Heart right ventricle (tissue), 16 donors: ENCODE measurements around the gene ADCK2. TPM values are rescaled to one million over a fixed set of nuclear protein-coding genes. Genes with fewer than 3 reads are reported as not detected.

ENCODE experiments used
- ATAC-seq, 8 donors: fragments of 200-7000 bp; cut with Tn5 transposase; one replicate each; pipeline ENCODE4 v1.9.1; 2020; ENCODE audit warnings: mild to moderate bottlenecking in 8 of 8, moderate library complexity in 8 of 8, moderate number of reproducible peaks in 1 of 8
- DNase-seq, 2 donors: peaks; one replicate each; pipeline ENCODE4 v3.0.0-alpha.2; 2020
- H3K27ac ChIP-seq, 10 donors: fragments of 200-600 bp; sonication (generic) in 2 of 10; one replicate each; pipeline versions ENCODE4 v1.5.0 to v1.8.0; 2020 to 2022; ENCODE audit warnings: mild to moderate bottlenecking in 3 of 10
- H3K27me3 ChIP-seq, 7 donors: fragments of 200-600 bp; one replicate each; pipeline ENCODE4 v1.8.0; 2021 to 2022; ENCODE audit warnings: mild to moderate bottlenecking in 2 of 7
- H3K36me3 ChIP-seq, 9 donors: fragments of 200-600 bp; sonication (generic) in 1 of 9; one replicate each; pipeline versions ENCODE4 v1.5.0 to v1.8.0; 2020 to 2022; ENCODE audit warnings: mild to moderate bottlenecking in 2 of 9
- H3K4me1 ChIP-seq, 9 donors: fragments of 200-600 bp; sonication (generic) in 1 of 9; one replicate each; pipeline versions ENCODE4 v1.5.0 to v1.8.0; 2020 to 2022; ENCODE audit warnings: mild to moderate bottlenecking in 4 of 9
- H3K4me3 ChIP-seq, 10 donors: fragments of 200-600 bp; sonication (generic) in 2 of 10; one replicate each; pipeline versions ENCODE4 v1.5.0 to v1.8.0; 2020 to 2022; ENCODE audit warnings: mild to moderate bottlenecking in 7 of 10, moderate library complexity in 2 of 10
- H3K9me3 ChIP-seq, 11 donors: fragments of 200-600 bp in 10 of 11; sonication (generic) in 2 of 11; one replicate each; pipeline versions ENCODE4 v1.5.0 to v1.8.0; 2013 to 2022; ENCODE audit warnings: mild to moderate bottlenecking in 2 of 11, control low read depth in 1 of 11, moderate library complexity in 1 of 11
- WGBS, 2 donors: extraction: QIAGEN DNeasy Blood & Tissue Kit; methylation state at CpG; one replicate each; pipeline ENCODE4 v1.1.7; 2013; ENCODE audit warnings: inconsistent platforms in 1 of 2; 5-methylcytosine and 5-hydroxymethylcytosine counted together
- intact Hi-C, 10 donors: fragments of 100-400 bp; cut with DNase I; formaldehyde crosslinking; loops; one replicate each; pipeline versions ENCODE4 v1.11.1 to v1.14.2; 2022
- polyA plus RNA-seq, 2 donors: library from polyadenylated mRNA; stranded (reverse); fragments of 200-250 nt; gene quantifications; one replicate each; pipeline ENCODE4 v1.2.3, GENCODE V29; 2013
- total RNA-seq, 10 donors: library from RNA; stranded (reverse); fragmentation: NEBNext Ultra II Directional in 3 of 10; extraction: Animal tissue kit (Norgen Biotek cat#: 25700) in 3 of 10; gene quantifications; one replicate each; pipeline versions ENCODE4 v1.2.1 to v1.2.4, GENCODE V29; 2021 to 2023
- TF ChIP-seq, protein P1 (sequence below), 9 donors: fragments of 200-600 bp; sonication (generic) in 2 of 9; IDR thresholded peaks; one replicate each; pipeline versions ENCODE4 v1.5.0 to v1.8.0; 2021 to 2022; ENCODE audit warnings: antibody characterized with exemption in 9 of 9, mild to moderate bottlenecking in 5 of 9, moderate library complexity in 1 of 9
- donor health status: Arrhythmogenic right ventricular cardiomyopathy.
- donor health status: ischemic (EF 13 %, LVEDD 7.1; RV severe dilation, severe dysfunction).
- donor health status: healthy with polysubstance abuse.
- donor health status: DM: no; HTN: yes; CAD: no.
- donor health status: DM: no; HTN: no; CAD: no.
- donor health status: ischemic (EF 25% LVEDD 6.9; RV normal size, moderate dysfunction).
- donor health status: ischemic (EF 25% LVEDD 5.7; RV mildly dilated, moderate dysfunction).
- donor health status: healthy.
- donor health status: DM: yes; HTN: yes; CAD: no.
- donor health status: Ischemic cardiomyopathy.
- donor health status: ischemic (EF 35%, LVEDD 5.7; RV mildly dilated, moderate dysfunction).
- donor health status: nonischemic (EF 11% LVEDD 7.7; RV severe dilation, severe dysfunction).
- donor health status: DM: yes; HTN: yes; CAD: no.
- donor health status: PGD.
- donor health status: ischemic (EF 29% LVEDD 5.4; RV normal size, mild dysfunction).
- donor health status: nonischemic (EF 23%, LVEDD 6.1; RV moderate dilation, normal function).

Gene ADCK2
- total and polyA plus RNA-seq, 12 donors: 5.6 to 11.4 (median 8.2) TPM

GRCh38 chr7:140726281-140726680, 53.5 kb downstream of the ADCK2 start:
- DNase-seq: no peak
- ATAC-seq: no peak
- H3K9me3 ChIP-seq: no peaks in the 10 kb centered on the region
- no peaks in the 10 kb centered on the region for H3K27me3 ChIP-seq
- H3K36me3 ChIP-seq: peaks cover 0 to 68% (median 0%) of the 10 kb centered on the region in 9 donors
- intact Hi-C loops: no loop called here
- WGBS, 2 donors: 79 to 83% methylated on average over 2 of the region's 2 CpGs
- no peaks in the 10 kb centered on the region for H3K4me1 ChIP-seq
- TF ChIP-seq, protein P1, sequence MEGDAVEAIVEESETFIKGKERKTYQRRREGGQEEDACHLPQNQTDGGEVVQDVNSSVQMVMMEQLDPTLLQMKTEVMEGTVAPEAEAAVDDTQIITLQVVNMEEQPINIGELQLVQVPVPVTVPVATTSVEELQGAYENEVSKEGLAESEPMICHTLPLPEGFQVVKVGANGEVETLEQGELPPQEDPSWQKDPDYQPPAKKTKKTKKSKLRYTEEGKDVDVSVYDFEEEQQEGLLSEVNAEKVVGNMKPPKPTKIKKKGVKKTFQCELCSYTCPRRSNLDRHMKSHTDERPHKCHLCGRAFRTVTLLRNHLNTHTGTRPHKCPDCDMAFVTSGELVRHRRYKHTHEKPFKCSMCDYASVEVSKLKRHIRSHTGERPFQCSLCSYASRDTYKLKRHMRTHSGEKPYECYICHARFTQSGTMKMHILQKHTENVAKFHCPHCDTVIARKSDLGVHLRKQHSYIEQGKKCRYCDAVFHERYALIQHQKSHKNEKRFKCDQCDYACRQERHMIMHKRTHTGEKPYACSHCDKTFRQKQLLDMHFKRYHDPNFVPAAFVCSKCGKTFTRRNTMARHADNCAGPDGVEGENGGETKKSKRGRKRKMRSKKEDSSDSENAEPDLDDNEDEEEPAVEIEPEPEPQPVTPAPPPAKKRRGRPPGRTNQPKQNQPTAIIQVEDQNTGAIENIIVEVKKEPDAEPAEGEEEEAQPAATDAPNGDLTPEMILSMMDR (IDR thresholded peaks at IDR 0.05): peak in 5 of 9 donors; percentile 17 to 37 (median 25)
- no peak overlapping the region for H3K27ac ChIP-seq
- H3K4me3 ChIP-seq: no peak overlapping the region

GRCh38 chr7:140732416-140732815, 59.7 kb downstream of the ADCK2 start:
- Histone ChIP-seq H3K36me3 (peaks cover 0 to 74% (median 4%) of the 10 kb centered on the region in 9 donors), H3K4me1 (no peaks in the 10 kb centered on the region), H3K27ac (no peak overlapping the region), H3K4me3 (no peak overlapping the region), H3K27me3 (no peaks in the 10 kb centered on the region), H3K9me3 (no peaks in the 10 kb centered on the region)
- WGBS, 2 donors: 90 to 93% methylated on average over 2 of the region's 2 CpGs
- ATAC-seq (no peak), DNase-seq (no peak)
- intact Hi-C loops: no loop called here
- TF ChIP-seq, protein P1 (IDR thresholded peaks at IDR 0.05): no peak

- Histone ChIP-seq H3K4me1 (no peaks in the 10 kb centered on the region), H3K9me3 (no peaks in the 10 kb centered on the region), H3K36me3 (peaks cover 0 to 81% (median 9%) of the 10 kb centered on the region in 9 donors), H3K27me3 (no peaks in the 10 kb centered on the region), H3K4me3 (no peak overlapping the region), H3K27ac (no peak overlapping the region)
- TF ChIP-seq, protein P1 (IDR thresholded peaks at IDR 0.05): no peak
- ATAC-seq: no peak
- intact Hi-C loops: no loop called here
- 69 to 70% methylated on average over 2 of the region's 2 CpGs for WGBS, 2 donors
- DNase-seq: no peak
Measured at GRCh38 chr7:140734096-140734495, 61.4 kb downstream of the ADCK2 start.

DNA sequence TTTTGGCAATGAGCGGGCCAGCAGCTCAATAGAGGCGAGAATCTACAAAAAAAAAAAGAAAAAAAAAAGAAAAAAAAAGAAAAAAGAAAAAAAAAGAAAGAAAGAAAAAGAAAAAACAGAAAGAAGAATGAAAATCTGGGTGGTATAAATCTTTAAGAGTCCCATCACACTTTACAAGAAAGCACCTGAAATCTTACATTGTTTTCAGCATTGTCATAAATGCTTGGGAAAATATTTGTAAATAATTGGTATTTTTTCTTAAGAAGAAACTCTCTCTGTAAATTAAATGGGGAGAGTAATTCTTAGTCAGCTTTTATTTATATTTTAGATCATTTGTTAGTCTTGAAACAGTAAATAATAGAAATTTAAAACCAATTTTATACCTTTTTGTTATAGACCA, 62.0 kb downstream of the ADCK2 start:
- intact Hi-C loops: no loop called here
- DNase-seq (no peak), ATAC-seq (no peak)
- no peaks in the 10 kb centered on the region for H3K9me3 ChIP-seq
- whole genome bisulfite sequencing, 2 donors: 96 to 97% methylated on average over 2 of the region's 2 CpGs
- H3K36me3 ChIP-seq: peaks cover 0 to 81% (median 12%) of the 10 kb centered on the region in 9 donors
- no peak overlapping the region for H3K4me3 ChIP-seq
- H3K4me1 ChIP-seq: no peaks in the 10 kb centered on the region
- H3K27me3 ChIP-seq: no peaks in the 10 kb centered on the region
- TF ChIP-seq, protein P1 (IDR thresholded peaks at IDR 0.05): no peak
- no peak overlapping the region for H3K27ac ChIP-seq
